Caco-2 (cell line): ENCODE data around the gene AKT1. TPM values are rescaled to one million over a fixed set of nuclear protein-coding genes. Genes with fewer than 3 reads are reported as not detected.

ENCODE experiments used
- BruUV-seq: library from RNA; stranded (reverse); fragments of 400-500 nt; replicated peaks from 2 replicates; lab custom pipeline; 2021; lab: Mats Ljungman, UMichigan
- CTCF ChIA-PET: fragments of 300-600 bp; sonication (Branson Sonifier 250); formaldehyde crosslinking; loops from one replicate; lab custom pipeline; 2022; ENCODE audit warnings: antibody characterized with exemption; lab: Charles Lee
- POLR2A ChIA-PET: fragments of 300-600 bp; sonication (Branson Sonifier 250); formaldehyde crosslinking; loops from one replicate; lab custom pipeline; 2022; ENCODE audit warnings: antibody characterized with exemption; lab: Charles Lee
- DNase-seq, 2 experiments: peaks; one replicate each; pipeline versions ENCODE4 v3.0.0 to v3.0.0-alpha.2; 2020 to 2022
- H3K27me3 ChIP-seq: replicated peaks from 2 replicates; pipeline ENCODE4 v1.6.0; 2011; ENCODE audit warnings: low read length; ENCODE audit not compliant: control insufficient read depth, insufficient read depth
- H3K36me3 ChIP-seq: 2 replicates; pipeline ENCODE4 v1.5.1; 2011; ENCODE audit warnings: low read length; ENCODE audit not compliant: control insufficient read depth, insufficient read depth
- H3K4me1 ChIP-seq: fragments of 250-450 bp; sonication (Bioruptor Pico); 2 replicates; pipeline ENCODE4 v1.5.1; 2020; ENCODE audit warnings: mild to moderate bottlenecking
- H3K4me3 ChIP-seq: 2 replicates; pipeline ENCODE4 v1.5.1; 2011; ENCODE audit warnings: low read depth, mild to moderate bottlenecking, control low read depth, low read length
- H3K9me3 ChIP-seq: fragments of 250-450 bp; sonication (Bioruptor Pico); 2 replicates; pipeline ENCODE4 v1.5.1; 2020; ENCODE audit warnings: mild to moderate bottlenecking, moderate library complexity
- H3K27ac Mint-ChIP-seq: one replicate; pipeline ENCODE4 v1.8.0; 2022; ENCODE audit warnings: mixed read lengths; ENCODE audit not compliant: unreplicated experiment
- H3K27me3 Mint-ChIP-seq: one replicate; pipeline ENCODE4 v1.8.0; 2022; ENCODE audit warnings: mixed read lengths; ENCODE audit not compliant: insufficient read depth, unreplicated experiment
- H3K36me3 Mint-ChIP-seq: one replicate; pipeline ENCODE4 v1.8.0; 2022; ENCODE audit warnings: mild to moderate bottlenecking, mixed read lengths; ENCODE audit not compliant: insufficient read depth, unreplicated experiment
- H3K4me1 Mint-ChIP-seq: one replicate; pipeline ENCODE4 v1.8.0; 2022; ENCODE audit warnings: low read depth, mixed read lengths; ENCODE audit not compliant: unreplicated experiment
- H3K4me3 Mint-ChIP-seq: one replicate; pipeline ENCODE4 v1.8.0; 2022; ENCODE audit warnings: mild to moderate bottlenecking, moderate library complexity, mixed read lengths; ENCODE audit not compliant: unreplicated experiment
- H3K9me3 Mint-ChIP-seq: one replicate; pipeline ENCODE4 v1.8.0; 2022; ENCODE audit warnings: mixed read lengths; ENCODE audit not compliant: unreplicated experiment
- CTCF ChIP-seq, 2 experiments: fragments of 200-600 bp in 1 of 2; IDR thresholded peaks; 1 replicate in 1 of 2; 2 replicates in 1 of 2; pipeline versions ENCODE4 v1.5.1 to v1.8.0; 2011 to 2022; ENCODE audit warnings: antibody characterized with exemption in 1 of 2, control low read depth in 1 of 2, inconsistent platforms in 1 of 2, low read depth in 1 of 2, low read length in 1 of 2, mild to moderate bottlenecking in 1 of 2, moderate library complexity in 1 of 2; ENCODE audit not compliant: insufficient read depth in 1 of 2, severe bottlenecking in 1 of 2, unreplicated experiment in 1 of 2
- intact Hi-C: fragments of 100-400 bp; cut with micrococcal nuclease; formaldehyde crosslinking; loops from one replicate; pipeline ENCODE4 v1.10.0; 2022; ENCODE audit not compliant: unreplicated experiment
- total RNA-seq: library from RNA; stranded (reverse); gene quantifications from 2 replicates; pipeline ENCODE4 v1.2.3, GENCODE V29; 2022

The AKT1 gene
- total RNA-seq, 1 experiment from 2014 or later: 110 TPM

GRCh38 chr14:104799244-104800014, 3.9 kb upstream of the AKT1 start:
- Mint-ChIP-seq H3K9me3 (no peaks in the 10 kb centered on the region), H3K27me3 (no peaks in the 10 kb centered on the region), H3K36me3 (peaks cover 8% of the 10 kb centered on the region), H3K4me3 (peak overlapping the region; percentile 80), H3K27ac (peak overlapping the region; percentile 46), H3K4me1 (no peaks in the 10 kb centered on the region)
- H3K9me3 ChIP-seq: no peaks in the 10 kb centered on the region
- no peaks in the 10 kb centered on the region for H3K27me3 ChIP-seq
- H3K4me1 ChIP-seq: peaks cover 44% of the 10 kb centered on the region
- intact Hi-C loops: no loop called here
- TSS peak; percentile 29 for BruUV-seq
- H3K36me3 ChIP-seq: no peaks in the 10 kb centered on the region
- no peak overlapping the region; the same call in 1 of the 2 replicates for H3K4me3 ChIP-seq
- DNase-seq: no peak
- CTCF ChIA-PET: no interaction called here
- POLR2A ChIA-PET: no interaction called here
- TF ChIP-seq CTCF (IDR thresholded peaks at IDR 0.05; ENCODE audit: insufficient read depth in 1 of 2, low read depth in 1 of 2, low read length in 1 of 2, severe bottlenecking in 1 of 2, unreplicated experiment in 1 of 2): no peak

- intact Hi-C loops: no loop called here
- BruUV-seq: no TSS peak
- Mint-ChIP-seq H3K4me3 (no peak overlapping the region), H3K27ac (peak overlapping the region; percentile 46), H3K9me3 (no peaks in the 10 kb centered on the region), H3K36me3 (peaks cover 8% of the 10 kb centered on the region), H3K4me1 (no peaks in the 10 kb centered on the region), H3K27me3 (no peaks in the 10 kb centered on the region)
- CTCF ChIA-PET: interaction anchor here (1.0 kb wide), 1 partner anchor 28 kb away, joined by 3 read pairs; no protein-coding TSS in a partner anchor
- peaks cover 51% of the 10 kb centered on the region for H3K4me1 ChIP-seq
- POLR2A ChIA-PET: no interaction called here
- no peaks in the 10 kb centered on the region for H3K9me3 ChIP-seq
- no peak for DNase-seq
- TF ChIP-seq CTCF (IDR thresholded peaks at IDR 0.05; ENCODE audit: insufficient read depth in 1 of 2, low read depth in 1 of 2, low read length in 1 of 2, severe bottlenecking in 1 of 2, unreplicated experiment in 1 of 2): no peak
- H3K36me3 ChIP-seq: no peaks in the 10 kb centered on the region
- H3K27me3 ChIP-seq: no peaks in the 10 kb centered on the region
- H3K4me3 ChIP-seq: no peak overlapping the region
Measured at GRCh38 chr14:104798300-104799243, 3.0 kb upstream of the AKT1 start.
